Measurements from ENCODE around the gene DISC1.

GRCh38 chr1:231869364-231869763 lies 242.8 kb downstream of the DISC1 start:
- TF ChIP-seq, protein P1, sequence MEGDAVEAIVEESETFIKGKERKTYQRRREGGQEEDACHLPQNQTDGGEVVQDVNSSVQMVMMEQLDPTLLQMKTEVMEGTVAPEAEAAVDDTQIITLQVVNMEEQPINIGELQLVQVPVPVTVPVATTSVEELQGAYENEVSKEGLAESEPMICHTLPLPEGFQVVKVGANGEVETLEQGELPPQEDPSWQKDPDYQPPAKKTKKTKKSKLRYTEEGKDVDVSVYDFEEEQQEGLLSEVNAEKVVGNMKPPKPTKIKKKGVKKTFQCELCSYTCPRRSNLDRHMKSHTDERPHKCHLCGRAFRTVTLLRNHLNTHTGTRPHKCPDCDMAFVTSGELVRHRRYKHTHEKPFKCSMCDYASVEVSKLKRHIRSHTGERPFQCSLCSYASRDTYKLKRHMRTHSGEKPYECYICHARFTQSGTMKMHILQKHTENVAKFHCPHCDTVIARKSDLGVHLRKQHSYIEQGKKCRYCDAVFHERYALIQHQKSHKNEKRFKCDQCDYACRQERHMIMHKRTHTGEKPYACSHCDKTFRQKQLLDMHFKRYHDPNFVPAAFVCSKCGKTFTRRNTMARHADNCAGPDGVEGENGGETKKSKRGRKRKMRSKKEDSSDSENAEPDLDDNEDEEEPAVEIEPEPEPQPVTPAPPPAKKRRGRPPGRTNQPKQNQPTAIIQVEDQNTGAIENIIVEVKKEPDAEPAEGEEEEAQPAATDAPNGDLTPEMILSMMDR (IDR thresholded peaks at IDR 0.05) = no peak
- TF ChIP-seq POLR2A (IDR thresholded peaks at IDR 0.05) (no peak), POLR2AphosphoS5 (IDR thresholded peaks at IDR 0.05) (no peak)
